HG03103 (cell line): ENCODE measurements around the gene GHDC.
"Not testable (repeated sequence)": the region's sequence is repeated elsewhere in the genome, so short reads cannot be mapped to it uniquely, and the experiment has no call there.

ENCODE experiments used
- ATAC-seq: cut with Tn5 transposase; IDR thresholded peaks from one replicate; pipeline ENCODE4 v1.9.1; 2021; ENCODE audit warnings: low read depth; ENCODE audit not compliant: unreplicated experiment

The GHDC gene

DNA sequence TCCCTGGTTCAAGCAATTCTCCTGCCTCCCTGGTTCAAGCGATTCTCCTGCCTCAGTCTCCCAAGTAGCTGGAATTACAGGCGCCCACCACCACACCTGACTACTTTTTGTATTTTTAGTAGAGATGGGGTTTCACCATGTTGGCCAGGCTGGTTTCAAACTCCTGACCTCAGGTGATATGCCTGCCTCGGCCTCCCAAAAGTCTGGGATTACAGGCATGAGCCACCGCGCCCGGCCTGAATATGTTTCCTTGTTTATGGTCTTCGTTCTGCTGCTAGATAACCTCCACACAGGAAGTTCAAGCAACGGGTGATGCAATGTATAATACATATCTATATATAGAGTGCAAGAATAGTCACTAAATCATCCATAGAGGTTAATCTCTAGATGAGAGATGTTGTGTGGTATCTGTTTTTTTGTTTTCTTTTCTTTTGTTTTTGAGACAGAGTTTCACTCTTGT is 11.9 kb upstream of the GHDC start:
- ATAC-seq, result not testable (repeated sequence)

DNA sequence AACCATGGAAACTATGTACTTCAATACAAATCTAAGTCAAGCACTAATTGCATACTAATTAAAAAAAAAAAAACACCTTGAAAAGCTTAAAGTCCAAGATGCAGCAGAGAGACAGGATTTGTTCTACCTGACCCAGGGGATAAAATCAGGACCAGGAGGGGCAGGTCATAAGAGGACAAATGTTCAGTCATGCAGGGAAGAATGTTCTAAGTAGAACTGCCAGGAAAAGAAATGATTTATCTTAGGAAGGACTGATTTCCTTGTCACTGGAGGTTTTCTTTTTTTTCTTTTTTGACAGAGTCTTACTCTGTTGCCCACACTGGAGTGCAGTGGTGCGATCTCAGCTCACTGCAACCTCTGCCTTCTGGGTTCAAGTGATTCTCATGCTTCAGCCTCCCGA is 9.1 kb upstream of the GHDC start:
- ATAC-seq, result no peak

DNA sequence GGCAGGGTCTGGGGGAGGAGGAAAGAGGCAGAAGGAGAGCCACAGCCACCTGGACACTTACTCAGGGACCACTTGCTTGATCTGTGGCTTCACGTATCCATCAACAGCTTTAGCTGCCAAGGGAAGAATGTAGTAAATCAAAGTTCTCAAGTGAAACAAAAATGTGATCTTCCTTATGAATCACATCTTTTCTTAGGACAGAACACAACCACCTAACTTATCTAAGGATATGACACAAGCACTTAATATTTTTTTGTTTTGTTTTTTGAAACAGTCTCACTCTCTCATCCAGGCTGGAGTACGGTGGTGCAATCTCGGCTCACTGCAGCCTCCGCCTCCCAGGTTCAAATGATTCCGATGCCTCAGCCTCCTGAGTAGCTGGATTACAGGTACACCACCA is 8.4 kb upstream of the GHDC start:
- ATAC-seq, result no peak

DNA sequence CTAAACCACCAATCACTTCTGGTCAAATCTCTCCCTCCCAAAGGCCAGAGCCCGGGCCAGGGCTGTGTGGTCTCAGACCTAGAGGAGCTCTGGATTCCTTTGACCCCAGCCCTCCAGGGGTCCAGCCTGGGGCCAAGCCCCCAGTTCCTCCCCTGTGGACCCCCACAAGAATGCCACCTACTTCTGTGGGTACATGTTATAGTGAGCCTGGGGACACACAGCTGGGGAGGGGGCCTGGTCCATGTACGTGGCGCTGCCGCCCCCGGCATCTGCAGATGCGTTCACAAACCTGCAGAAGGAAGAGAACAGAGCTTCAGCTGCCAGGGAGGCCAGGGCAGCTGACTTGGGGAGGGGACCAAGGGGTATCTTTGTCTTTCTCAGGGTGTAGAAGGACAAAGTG is 7.9 kb upstream of the GHDC start:
- no peak for ATAC-seq

DNA sequence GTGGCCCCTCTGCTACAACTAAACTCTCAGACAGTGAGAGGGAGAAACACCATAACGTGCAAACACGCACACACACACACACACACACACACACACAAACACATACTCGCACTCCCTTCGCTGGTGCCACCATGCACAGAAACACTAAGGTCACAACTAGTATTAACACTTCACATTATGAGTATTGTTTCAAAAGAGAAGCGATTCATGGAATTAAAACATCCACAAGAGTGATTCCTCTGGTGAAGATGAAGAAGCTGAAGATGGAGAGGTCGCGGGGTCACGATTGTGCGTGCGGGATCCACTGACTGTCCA is 7.1 kb upstream of the GHDC start:
- no peak for ATAC-seq

DNA sequence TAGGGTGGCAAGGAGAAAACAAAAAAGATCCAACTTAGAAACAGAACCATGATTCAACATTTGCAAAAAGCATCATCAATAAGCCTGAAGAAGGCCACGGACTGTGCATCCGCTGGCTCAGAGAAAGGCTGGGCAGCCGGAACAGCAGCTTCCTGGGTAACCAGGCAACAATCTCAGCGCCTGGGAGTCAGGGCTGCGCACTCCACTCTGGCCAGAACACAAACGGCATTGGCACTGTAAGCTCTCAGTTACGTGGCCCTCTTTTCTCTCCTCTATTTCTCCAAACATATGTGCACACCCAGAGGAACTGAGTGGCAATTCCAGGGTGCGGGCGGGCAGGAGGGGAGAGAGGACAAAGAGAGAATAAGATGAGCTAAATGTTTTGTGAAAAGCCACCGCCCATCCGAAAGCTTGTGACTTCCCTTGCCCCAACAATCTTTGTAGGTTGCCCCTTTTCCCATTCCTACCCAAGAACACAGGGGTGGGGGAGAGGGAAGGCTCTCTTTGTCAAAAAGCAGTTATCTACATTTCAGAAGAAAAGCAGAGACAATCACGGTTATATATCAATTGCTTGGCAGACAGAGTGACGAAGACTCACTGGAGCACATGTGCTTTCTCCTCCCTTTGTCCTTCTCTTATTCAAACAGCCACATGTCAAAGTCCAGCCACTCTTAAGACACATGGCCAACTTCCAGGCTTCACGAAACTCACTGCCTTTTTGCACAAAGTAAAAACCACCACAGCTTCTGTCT is 6.6 kb upstream of the GHDC start:
- no peak for ATAC-seq

DNA sequence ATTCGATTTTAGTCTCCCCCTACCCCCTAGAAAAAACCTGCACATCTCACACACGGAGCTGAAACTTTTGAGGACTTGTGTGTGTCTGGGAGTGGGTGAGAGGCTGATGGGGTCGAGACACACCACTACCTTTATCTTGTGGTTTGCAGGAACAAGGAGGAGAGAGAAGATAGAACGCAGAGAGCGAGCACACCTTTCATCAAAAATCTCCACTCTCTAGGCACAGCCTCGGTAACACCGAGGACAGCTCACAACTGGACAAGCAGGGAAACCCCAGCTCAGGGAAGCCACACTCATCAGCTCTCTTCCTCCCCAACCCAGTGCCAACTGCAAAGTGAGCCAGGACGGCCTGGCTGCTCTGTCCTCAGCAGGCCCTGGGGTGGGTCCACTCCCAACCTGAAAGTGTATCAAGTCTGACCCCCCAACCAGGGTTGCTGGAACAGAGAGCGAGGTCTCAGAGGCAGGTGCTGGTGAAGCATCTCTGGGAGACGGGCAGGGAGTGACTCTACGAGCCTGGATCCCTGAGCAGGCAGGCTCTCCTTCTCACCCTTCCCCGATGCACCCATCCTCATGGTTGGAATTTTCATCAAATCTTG is 5.2 kb upstream of the GHDC start:
- no peak for ATAC-seq

DNA sequence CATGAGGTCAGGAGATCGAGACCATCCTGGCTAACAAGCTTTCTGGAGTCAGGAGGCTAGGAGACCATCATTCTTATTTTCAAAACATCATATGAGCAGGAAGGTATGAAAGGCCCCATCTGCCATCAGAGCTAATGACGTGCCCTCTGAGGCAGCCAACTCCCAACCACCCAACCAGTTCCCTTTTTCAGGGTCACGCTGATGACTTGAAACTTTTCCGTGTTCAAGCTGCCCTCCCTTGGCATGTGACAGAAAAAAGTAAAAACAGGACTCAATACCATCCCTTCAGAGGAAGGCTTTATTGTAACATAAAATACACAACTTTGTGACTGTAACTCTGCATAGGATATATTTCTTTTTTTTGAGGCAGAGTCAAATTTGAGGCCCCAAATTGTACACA is 4.6 kb upstream of the GHDC start:
- no peak for ATAC-seq

DNA sequence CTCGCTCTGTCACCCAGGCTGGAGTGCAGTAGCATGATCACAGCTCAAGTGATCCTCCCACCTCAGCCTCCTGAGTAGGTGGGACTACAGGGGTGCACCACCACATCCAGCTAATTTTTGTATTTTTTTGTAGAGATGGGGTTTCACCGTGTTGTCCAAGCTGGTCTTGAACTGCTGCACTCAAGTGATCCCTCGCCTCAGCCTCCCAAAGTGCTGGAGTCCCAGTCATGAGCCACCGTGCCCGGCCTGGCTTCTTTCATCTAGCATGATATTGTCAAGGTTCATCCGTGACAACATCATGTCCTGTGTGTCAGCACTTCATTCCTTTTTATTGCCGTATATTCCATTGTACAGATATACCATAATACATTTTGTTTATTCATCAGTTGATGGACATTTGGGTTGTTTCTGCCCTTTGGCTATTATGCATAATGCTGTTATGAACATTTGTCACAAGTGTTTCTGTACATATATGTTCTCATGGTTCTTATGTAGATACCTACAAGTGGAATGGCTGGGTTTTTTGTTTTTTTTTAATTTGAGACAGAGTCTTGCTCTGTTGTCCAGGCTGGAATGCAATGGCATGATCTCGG is 3.4 kb upstream of the GHDC start:
- no peak for ATAC-seq

DNA sequence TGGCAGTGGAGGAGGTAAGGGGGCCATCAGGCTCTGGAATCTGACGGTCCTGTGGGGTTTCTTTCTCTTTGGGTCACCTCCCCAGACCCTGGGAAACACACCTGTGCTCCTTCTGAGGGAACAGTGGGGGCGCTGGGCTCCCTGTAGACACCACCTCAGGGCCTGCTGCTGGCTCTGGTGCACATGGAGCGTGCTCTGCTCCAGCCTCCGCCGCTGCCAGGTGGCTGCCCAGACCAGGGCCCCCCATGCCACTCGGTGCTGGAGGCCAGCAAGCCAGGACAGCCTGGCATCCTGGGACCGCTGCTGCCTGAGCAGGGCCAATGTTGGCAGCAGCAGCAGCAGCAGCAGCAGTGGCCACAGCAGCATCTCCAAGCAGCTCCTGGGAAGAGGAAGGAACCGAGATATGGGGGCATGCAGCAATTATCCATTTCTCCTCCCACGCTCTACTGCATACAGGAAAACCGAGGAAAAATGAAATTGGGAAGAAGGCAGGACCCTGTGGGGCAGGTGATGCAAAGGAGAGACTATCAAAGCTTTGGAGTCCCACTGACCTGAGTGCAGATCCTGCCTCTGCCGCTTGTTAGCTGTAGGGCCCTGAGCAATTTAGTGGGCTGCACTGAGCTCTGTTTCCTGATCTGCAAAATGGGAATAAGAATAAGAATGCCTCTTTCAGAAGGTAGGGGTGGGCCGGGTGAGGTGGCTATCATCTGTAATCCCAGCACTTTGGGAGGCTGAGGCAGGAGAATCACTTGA is 902 bp downstream of the GHDC start:
- no peak for ATAC-seq

DNA sequence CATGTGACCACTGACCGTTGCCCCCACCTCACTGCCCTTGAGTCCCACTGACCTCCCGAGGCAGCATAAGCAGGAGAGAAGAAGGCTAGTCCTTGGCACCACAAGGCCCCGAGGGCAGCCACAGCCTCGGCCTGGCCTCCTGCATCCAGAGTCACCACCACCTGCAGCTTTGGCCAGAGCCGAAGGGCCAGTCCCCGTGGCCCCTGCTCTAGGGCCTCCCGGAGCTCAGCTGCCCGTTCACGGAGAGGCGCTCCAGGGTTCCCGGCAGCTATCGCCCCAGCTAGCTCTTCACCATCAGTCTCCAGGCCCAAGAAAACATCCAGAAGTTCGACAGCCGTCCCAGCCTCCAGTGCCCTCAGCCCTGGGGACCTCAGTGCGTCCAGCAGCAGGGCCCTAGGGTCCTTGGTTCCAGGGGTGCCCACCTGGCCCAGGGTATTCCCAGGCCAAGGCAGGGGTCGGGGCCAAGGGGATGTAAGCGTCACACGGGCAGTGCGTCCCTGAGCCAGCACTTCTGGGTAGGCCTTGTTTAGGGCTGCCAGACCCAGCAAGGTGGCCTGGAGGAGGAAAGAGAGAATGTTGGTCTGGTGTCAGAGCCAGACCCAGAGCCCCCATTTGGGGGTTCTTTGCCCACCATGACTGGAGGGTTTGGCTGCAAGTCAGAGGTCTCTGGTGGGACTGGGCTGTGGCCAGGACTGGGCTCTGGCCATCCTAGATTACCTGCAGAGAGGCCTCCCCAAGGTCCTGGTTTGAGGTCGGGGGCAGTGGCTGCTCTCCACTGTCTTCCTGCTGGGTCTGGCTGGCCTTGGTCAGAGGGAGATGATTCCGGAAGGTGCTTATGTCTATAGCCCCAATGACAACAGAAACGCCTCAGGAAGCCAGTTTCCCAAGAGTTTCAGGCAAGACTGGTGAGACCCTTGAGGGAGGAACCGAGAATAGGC is 1.8 kb downstream of the GHDC start:
- no peak for ATAC-seq

DNA sequence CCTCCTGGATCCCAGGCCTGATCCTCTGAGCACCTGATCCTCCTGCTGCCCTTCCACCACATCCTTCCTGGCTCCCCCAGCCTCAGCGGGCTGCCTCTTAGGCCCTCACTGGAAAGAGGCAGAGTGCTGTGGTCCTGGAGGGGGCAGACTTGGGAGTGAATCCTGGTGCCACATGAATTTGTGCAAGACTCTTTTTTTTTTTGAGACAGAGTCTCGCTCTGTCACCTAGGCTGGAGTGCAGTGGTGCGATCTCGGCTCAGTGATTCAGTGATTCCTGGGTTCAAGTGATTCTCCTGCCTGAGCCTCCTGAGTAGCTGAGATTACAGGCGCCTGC is 3.1 kb downstream of the GHDC start:
- no peak for ATAC-seq

DNA sequence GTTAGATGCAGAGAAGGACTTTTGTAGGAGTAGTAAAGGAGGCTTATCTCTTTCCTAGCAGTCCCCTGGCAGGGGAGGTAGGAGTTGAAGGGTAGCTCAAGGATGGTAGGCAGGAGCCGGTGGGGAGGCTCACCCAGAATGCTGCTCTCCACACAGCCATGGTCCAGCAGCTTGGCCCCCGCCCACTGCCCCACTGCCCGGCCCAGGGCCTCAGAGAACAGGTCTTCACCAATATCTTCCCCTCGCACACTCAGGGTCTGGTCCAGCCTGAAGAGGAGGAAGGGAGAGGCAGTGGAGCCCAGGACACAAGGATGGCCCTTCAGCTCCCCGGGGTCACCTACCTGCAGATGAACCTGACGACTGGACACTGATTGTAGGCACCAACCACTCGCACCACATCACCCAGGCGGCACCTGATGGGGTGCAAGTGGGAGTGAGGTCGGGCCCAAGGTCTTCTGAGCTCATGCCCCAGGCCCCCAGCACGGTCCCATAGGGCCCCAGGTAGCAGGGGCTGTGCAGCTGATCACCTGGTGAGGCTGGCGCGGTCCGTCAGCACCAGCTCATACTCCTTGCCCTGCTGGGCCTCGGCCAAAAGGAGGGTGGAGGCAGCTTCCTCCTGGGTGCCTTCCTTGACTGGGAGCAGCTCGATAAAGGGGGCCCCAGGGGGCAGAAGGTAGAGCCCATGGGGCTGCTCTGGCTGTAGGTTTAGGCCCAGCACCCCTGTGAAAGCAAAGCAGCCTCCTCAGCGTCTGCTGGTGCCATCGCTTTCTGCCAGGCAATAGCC is 3.6 kb downstream of the GHDC start:
- no peak for ATAC-seq

DNA sequence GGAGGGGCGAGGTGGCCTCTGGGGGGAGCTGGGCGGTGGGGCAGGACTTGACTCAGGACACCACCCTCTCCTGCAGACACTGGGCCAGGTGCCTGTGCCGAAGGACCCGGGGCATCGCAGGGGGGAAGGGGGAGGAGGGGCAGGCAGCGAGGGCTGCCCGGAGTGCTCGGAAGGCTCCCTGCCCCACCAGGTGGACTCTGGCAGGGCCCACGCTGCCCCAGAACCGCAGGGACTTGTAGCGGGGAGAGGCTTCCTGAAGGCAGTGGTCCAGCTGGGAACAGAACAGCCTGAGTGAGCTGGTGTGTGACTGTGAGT is 4.7 kb downstream of the GHDC start:
- ATAC-seq, result no peak

DNA sequence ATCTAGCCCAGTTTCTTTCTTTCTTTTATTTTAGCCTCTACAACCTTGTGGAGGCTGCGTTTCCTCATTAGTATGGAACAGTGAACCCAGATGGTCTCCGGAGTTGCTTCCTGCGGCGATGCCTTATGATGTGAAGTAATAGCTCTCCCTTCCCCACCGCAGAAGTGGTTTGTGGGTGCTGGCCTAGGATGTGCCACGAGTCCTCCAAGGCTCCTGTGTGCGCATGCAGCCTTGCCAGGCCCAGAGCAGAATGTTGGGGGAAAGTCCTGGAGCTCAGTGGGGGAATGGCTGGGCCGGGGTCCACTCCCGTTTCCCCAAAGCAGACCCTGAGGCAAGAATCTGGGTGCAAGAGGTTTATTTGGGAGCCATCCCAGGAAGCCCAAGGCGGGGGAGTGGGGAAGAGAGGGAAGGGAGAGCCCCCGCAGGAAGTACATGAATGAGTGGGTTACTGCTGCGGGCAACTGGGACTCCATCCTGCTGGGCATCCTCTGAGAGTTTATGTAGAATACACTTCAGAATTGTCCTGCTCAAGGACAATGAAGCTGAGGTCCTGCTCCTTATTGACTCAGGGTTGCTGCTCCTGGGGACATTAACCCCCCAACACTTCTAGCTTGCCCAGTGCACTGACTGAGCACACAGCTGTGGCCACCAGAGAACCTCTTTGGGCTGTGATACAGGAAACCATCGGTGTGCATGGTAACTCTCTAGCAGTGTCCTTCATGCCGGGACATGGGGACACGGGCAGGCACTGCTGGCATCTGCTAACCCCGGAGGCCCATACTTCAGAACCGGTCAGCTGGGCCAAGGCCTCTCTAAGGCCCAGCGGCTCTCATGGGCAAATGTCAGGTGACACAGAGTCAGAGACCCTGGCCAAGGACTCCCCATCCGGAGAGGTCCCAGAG is 5.3 kb downstream of the GHDC start:
- no peak for ATAC-seq

DNA sequence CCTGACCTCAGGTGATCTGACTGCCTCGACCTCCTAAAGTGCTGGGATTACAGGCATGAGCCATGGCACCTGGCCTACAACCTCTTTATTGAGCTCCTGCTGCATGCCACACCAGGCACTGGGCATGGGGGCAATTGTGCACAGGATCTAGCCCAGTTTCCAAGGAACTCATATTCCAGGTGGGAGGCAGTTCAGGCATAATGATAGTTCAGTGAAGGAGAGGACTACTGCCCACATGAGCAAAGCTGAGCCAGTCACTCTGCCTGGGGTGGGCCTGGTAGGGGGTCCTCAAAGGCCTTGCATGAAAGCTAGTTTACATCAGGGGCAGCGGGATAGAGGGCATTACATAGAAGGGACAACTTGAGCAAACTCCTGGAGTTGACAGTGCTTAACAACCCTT is 6.5 kb downstream of the GHDC start:
- ATAC-seq, result no peak

DNA sequence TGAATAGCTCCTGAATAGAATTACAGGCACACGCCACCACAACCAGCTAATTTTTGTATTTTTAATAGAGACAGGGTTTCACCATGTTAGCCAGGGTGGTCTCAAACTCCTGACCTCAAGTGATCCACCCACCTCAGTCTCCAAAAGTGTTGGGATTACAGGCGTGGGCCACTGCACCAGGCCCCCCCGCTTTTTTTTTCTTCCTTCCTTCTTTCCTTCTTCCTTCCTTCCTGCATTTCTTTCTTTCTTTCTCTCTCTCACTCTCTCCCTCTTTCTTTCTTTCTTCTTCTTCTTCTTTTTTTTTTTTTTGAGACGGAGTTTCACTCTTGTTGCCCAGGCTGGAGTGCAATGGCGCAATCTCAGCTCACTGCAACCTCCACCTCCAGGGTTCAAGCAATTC is 8.1 kb downstream of the GHDC start:
- not testable (repeated sequence) for ATAC-seq

DNA sequence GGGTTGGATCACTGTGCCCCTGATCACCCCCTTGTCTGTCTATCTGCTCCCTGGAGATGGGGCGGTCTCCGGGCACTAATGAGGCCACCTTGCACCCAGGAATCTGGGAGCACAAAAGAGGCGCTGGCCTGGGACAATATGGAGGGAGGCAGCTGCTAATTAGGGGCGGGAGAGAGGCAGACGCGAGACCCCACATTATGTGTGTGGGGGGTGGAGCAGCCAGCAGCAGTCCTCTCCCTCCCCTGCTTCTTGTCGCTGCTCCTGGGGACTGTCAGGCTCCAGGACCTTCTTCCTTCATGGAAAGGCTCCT is 8.7 kb downstream of the GHDC start:
- ATAC-seq, result no peak
